ENCODE measurements around the gene MLLT1.

- no peak for TF ChIP-seq CTCF (IDR thresholded peaks at IDR 0.05; ENCODE audit: low read depth, low read length)
- TF ChIP-seq MYC (IDR thresholded peaks at IDR 0.05; ENCODE audit: low read depth, low read length) = no peak
- no peak for TF ChIP-seq POLR2A (IDR thresholded peaks at IDR 0.05; ENCODE audit: extremely low read depth, insufficient read length)
- TF ChIP-seq, protein P1, sequence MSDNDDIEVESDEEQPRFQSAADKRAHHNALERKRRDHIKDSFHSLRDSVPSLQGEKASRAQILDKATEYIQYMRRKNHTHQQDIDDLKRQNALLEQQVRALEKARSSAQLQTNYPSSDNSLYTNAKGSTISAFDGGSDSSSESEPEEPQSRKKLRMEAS (IDR thresholded peaks at IDR 0.05; ENCODE audit: low read depth, low read length) = no peak
Observed at GRCh38 chr19:6241680-6242377, 37.9 kb downstream of the MLLT1 start.
